SK-MEL-5 (cell line): ENCODE data around the gene PRR7. TPM values are rescaled to one million over a fixed set of nuclear protein-coding genes. Genes with fewer than 3 reads are reported as not detected.

Experiments used
- DNase-seq: peaks from one replicate; pipeline ENCODE4 v3.0.0-alpha.2; 2016; ENCODE audit warnings: low read depth, low spot score
- in situ Hi-C: cut with HindIII; loops from 2 replicates; pipeline ENCODE4 v1.10.0; 2016; ENCODE audit warnings: low sequenced_read_pairs, high pct_unique_total_duplicates, low pct_unique_long_range_greater_than_20kb
- total RNA-seq: library from RNA; depleted of rRNA; stranded (reverse); fragments of >200 nt; shearing (Covaris generic); gene quantifications from 2 replicates; pipeline ENCODE4 v1.2.3, GENCODE V29; 2014

Gene PRR7
- total RNA-seq, 1 experiment from 2014 or later: 38.8 TPM

DNA sequence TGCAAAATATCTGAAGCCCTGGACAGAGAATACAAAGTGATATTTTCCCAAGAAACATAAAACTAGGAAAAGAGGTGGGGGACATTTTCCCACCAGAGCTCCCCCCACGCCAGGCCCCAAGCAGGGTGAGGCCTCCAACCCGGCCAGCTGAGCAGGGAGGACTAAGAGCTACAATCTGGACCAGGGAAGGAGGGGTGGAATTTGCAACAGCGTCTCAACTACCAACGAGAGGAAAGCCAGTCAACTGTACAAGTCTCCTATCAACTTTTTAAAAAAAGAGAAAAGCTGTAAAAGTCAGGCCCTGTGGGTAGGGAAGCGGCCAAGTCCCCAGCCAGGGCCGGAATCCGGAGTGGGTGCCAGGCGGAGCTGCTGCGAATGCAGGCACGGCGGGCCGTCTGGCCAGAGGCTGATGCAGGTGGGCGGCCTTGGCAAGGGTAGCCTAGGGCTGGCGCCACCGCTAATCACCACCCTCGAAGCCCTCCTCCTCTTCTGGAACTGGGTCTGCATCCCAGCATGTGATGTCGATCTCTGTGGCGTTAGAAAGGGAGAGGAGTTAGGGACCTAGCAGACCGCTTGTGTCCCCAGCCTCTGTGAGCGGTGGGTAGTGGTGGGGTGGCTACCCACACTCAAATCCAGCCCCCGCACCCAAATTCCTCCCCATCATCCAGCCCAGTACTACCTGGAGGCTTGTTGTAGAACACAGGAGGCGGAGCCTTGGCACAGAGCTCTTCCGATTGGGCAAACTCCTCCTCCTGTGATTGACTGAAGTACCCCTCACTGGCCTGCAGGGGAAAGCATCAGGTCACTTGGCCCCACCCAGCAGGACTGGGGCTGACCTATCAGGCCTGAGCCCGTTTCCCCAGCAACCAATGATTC is 10.6 kb downstream of the PRR7 start:
- in situ Hi-C loops: no loop called here
- DNase-seq: peak; percentile 97

DNA sequence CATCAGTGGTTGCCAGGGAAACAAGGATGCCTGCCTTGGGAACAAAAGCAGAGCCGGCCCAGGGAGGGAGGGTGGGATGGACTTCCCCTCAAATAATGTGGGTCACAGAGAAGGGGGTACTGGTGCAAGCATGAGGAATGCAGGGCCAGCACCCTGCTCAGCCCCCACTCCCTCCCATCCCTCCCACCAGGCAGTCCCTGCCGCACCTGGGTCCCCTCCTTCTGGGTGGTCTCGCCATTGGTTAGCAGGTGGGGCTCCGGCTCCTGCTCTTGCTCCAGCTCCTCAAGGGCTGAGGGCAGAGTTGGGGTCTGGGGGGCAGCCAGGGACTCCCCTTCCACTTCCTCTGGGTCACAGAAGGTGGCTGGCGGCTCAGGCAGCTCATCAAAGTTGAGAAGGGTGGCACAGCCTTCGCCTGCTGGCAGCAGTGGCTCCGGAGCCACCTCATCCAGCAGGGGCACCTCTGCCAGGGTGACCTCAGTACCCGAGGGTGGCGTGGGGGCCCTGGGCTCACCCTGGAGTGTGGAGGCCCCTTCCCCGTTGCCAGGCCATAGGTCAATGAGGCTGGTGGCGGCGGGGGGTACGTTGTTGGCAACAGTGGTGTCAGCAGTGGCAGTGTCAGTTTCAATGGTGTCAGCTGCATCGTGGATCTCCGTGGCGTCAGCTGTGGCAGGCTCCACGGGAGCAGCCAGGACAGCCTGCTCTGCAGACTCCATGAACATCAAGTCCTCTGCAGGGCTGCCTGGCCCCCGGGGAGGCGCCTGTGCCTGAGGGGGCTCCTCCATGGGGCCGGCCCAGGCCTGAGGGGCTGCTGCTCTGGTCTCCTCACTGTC is 11.5 kb downstream of the PRR7 start:
- in situ Hi-C loops: no loop called here
- no peak for DNase-seq

DNA sequence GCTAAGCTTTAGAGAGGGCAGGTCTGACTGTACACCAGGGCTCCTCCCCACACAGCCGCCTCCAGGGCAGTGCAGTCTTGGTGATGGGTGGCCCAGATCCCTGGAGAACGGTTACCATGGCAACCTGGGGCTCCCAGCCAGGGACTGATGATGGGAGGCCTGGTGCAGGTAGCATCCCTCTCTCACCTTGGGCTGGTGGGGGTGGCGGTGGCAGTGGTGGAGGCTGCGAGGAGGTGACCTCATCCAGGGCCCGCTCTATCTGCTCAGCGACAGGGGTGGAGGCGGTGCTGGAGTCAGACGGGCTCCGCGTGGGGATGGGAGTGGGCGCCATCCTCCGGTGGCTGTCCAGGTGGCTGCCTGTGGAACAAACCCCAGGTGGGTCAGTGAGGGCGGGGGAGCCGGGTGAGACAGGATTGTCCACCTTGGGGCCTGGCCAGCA is 12.3 kb downstream of the PRR7 start:
- no peak for DNase-seq
- in situ Hi-C loops: no loop called here

- in situ Hi-C loops: no loop called here
- DNase-seq: no peak
Observed at GRCh38 chr5:177459357-177459756, 12.7 kb downstream of the PRR7 start.

DNA sequence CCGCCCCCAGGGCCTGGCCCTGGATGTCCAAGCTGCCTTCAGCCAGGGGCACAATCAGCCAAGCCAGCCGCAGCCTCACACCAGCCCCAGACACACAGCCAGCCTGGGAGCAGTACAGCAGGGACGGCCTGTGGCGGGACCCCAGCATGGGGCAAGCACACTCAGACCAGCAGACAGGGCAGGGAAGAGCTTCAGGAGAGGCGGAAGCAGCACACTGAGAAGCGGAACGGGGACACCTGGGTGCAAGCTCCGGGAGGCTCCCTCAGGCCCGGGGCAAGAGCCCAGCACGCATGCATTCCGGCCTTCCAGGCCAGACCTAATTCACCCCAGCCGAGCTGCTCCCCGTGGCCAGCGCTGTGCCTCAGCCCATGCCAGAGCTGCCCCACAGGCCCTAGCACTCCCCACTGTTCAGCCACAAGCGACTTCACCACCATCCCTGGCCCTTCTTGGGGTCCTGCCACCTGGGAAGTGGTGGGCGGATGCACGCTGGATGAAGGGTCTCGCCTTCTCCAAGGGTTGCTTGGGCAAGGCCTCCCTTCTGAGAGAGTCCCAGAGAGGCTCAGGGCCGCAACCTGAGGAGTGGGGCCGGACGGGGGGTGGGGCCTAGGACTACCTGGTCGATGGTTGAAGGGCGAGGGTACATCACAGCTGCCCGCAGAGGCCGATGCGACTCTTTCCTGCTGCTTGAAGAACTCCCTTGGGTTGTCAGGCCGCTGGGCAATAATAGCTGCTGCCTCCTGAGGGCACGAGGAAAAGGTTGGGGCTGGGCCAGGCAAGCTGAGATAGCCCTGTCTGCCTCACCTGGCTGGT is 13.4 kb downstream of the PRR7 start:
- no peak for DNase-seq
- in situ Hi-C loops: no loop called here

DNA sequence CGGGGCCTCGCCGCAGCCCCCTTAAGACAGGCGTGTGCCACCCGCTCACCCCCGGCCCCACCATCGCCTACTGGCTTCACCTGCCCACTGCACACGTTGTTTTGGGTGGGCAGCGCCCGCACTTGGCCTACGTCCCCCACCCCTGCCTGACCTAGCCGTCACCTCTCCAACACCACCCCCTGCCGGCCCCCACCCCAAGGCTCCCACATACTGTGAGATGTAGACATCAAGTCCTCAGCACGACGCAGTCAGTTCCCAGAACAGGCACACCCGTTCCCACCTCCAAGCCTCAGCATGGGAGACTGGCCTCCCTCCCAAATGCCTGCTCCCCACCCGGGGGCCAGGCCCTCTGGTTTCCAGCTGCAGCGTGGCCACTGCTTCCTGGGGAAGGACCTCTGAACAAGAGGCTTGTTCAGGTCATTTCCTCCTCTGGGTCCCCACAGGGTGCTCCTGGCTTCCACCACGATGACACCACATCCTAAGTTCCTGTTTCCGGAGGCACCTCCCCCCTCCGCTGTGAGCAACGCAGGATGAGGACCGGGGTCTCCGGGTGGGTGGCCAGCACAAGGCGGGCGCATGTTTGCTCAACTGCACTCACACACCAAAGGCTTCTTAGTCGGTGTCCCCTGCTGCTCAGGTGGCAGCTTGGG is 15.5 kb downstream of the PRR7 start:
- in situ Hi-C loops: no loop called here
- no peak for DNase-seq

GRCh38 chr5:177465044-177465443 is 18.4 kb downstream of the PRR7 start:
- DNase-seq: no peak
- in situ Hi-C loops: no loop called here

GRCh38 chr5:177466861-177467260 is 20.2 kb downstream of the PRR7 start:
- DNase-seq: no peak
- in situ Hi-C loops: no loop called here

- DNase-seq: no peak
- in situ Hi-C loops: no loop called here
Observed at GRCh38 chr5:177467436-177467835, 20.8 kb downstream of the PRR7 start.

GRCh38 chr5:177468329-177468684 is 21.7 kb downstream of the PRR7 start:
- DNase-seq: no peak
- in situ Hi-C loops: no loop called here

- in situ Hi-C loops: no loop called here
- no peak for DNase-seq
Observed at GRCh38 chr5:177468685-177469628, 22.3 kb downstream of the PRR7 start.

- DNase-seq: no peak
- in situ Hi-C loops: no loop called here
Observed at GRCh38 chr5:177469750-177470525, 23.3 kb downstream of the PRR7 start.

DNA sequence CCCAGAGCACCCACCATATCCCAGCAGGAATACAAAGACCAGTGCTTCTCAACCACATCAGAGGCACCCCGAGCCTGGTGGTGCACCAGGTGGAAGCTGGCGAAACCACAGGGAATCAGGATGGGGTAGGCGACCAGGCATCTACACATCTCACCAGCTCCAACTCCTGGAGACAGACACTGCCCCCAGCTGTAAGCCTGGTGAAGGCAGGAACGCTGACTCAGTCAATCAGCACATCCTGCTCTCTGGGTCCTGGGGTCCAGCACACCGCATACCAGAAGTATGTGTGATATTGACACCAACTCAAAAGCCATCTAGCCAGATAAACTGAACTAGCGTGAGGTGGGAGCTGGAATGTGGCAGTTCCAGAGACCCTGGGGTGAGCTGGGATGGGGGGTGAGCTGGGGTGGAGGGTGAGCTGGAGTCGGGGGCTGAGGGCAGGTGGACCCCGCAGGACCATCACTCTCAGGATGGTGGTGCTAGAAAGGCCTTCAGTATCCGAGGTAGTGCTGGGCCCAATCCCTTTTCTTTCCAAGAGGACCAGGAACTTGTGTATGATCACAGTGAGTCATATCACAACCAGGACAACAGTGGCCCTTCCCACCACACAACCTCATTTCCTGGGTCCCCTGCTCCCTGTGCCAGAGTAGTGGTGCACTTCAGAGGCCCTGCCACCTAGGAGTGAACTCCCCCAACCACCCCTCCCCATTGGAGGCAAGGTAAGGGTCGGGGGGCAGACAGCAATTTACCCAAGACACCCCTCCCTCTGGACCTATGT is 24.3 kb downstream of the PRR7 start:
- no peak for DNase-seq

GRCh38 chr5:177471610-177472356 is 25.2 kb downstream of the PRR7 start:
- in situ Hi-C loops: no loop called here

More for the DNA sequence above, 24.3 kb downstream of the PRR7 start:
- in situ Hi-C loops: no loop called here

More at GRCh38 chr5:177471610-177472356, 25.2 kb downstream of the PRR7 start:
- no peak for DNase-seq
